Endothelial cell (in vitro differentiated cells): ENCODE measurements around the gene ZBTB20. TPM values are rescaled to one million over a fixed set of nuclear protein-coding genes. Genes with fewer than 3 reads are reported as not detected.

Experiments used
- DNase-seq: peaks from one replicate; pipeline ENCODE4 v3.0.0; 2021; ENCODE audit warnings: low spot score
- H3K27ac Mint-ChIP-seq: one replicate; pipeline ENCODE4 v1.8.0; 2021; ENCODE audit warnings: mixed read lengths, inconsistent platforms; ENCODE audit not compliant: unreplicated experiment
- H3K27me3 Mint-ChIP-seq: one replicate; pipeline ENCODE4 v1.8.0; 2021; ENCODE audit warnings: mild to moderate bottlenecking, moderate library complexity, mixed read lengths, inconsistent platforms; ENCODE audit not compliant: unreplicated experiment
- H3K36me3 Mint-ChIP-seq: one replicate; pipeline ENCODE4 v1.8.0; 2021; ENCODE audit warnings: mild to moderate bottlenecking, low read depth, mixed read lengths, inconsistent platforms; ENCODE audit not compliant: unreplicated experiment
- H3K4me1 Mint-ChIP-seq: one replicate; pipeline ENCODE4 v1.8.0; 2021; ENCODE audit warnings: mild to moderate bottlenecking, mixed read lengths, inconsistent platforms; ENCODE audit not compliant: unreplicated experiment
- H3K4me3 Mint-ChIP-seq: one replicate; pipeline ENCODE4 v1.8.0; 2021; ENCODE audit warnings: mild to moderate bottlenecking, mixed read lengths, inconsistent platforms; ENCODE audit not compliant: unreplicated experiment
- H3K9me3 Mint-ChIP-seq: one replicate; pipeline ENCODE4 v1.8.0; 2021; ENCODE audit warnings: mixed read lengths, inconsistent platforms; ENCODE audit not compliant: unreplicated experiment
- total RNA-seq: library from RNA; stranded (reverse); fragmentation: NEBNext Ultra II Directional; extraction: Animal tissue kit (Norgen Biotek cat#: 25700); gene quantifications from one replicate; pipeline ENCODE4 v1.2.1, GENCODE V29; 2021; ENCODE audit not compliant: unreplicated experiment
- TF ChIP-seq, protein P1 (sequence below): fragments of 200-600 bp; sonication (generic); IDR thresholded peaks from one replicate; pipeline ENCODE4 v1.5.0; 2021; ENCODE audit warnings: antibody characterized with exemption; ENCODE audit not compliant: unreplicated experiment

Gene ZBTB20
- total RNA-seq, 1 donor from 2014 or later: 4.2 TPM

DNA sequence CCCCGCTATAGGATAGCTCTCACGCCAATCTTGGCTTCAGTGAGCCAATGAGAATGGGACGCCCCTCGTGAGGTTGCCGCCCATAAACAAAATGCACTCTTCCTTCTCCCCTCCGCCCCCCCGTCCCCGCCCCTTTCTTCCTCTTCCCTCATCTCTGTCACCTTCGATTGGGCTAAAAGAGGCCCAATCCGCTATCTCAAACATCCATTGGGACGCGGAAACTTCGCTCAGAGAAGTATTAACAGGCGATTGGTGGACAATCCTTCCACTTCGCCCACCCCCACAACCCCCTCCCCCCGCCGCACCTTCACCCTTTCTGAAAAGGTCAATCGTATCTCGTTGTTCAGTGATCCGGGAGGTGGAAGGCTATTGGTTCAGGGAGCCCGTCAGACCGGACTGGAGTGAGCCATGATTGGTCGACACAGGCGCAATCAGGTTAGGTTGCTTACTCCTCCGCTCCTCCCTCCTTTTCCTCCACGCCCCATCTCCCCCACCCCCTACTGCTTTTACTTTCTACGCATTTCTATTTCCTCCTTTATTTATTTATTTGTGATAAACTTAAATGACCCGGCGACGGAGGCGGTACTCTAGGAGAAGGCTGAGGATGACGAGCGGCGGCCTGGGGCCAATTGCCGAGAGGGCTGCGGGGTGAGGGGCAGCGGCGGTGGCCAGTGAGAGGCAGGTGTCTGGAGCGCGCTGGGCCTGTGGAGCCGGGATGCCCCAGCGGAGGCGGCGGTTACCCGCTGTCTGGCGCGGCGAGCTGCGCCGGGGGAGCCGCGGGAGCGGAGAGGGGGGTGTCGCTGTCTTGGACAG, 447 bp upstream of the ZBTB20 start:
- H3K4me3 Mint-ChIP-seq: peak overlapping the region; percentile 95

DNA sequence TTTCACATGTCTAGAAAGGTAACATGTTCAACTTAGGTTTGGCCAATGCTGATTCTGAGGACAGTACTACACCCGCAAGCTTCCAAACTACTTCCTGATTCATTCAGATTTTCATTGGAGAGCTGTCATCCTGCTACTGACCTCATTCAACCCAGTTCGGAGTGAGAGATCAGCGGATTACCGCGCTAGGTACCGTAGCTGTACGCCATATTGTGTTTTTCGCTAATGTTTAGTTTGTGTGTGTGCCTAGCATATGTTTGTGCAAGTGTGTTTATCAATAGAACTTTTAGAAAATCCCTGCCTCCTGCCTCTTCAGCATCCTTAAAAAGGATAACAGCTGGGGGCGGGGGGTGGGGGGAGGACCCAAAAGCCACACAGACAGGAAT, 1.1 kb downstream of the ZBTB20 start:
- Mint-ChIP-seq H3K36me3 (no peaks in the 10 kb centered on the region), H3K27me3 (peaks cover 4% of the 10 kb centered on the region)

More for the DNA sequence above, 447 bp upstream of the ZBTB20 start:
- Mint-ChIP-seq H3K9me3 (no peaks in the 10 kb centered on the region), H3K27me3 (peaks cover 4% of the 10 kb centered on the region), H3K4me1 (peaks cover 7% of the 10 kb centered on the region), H3K27ac (peak overlapping the region; percentile 95), H3K36me3 (no peaks in the 10 kb centered on the region)
- TF ChIP-seq, protein P1, sequence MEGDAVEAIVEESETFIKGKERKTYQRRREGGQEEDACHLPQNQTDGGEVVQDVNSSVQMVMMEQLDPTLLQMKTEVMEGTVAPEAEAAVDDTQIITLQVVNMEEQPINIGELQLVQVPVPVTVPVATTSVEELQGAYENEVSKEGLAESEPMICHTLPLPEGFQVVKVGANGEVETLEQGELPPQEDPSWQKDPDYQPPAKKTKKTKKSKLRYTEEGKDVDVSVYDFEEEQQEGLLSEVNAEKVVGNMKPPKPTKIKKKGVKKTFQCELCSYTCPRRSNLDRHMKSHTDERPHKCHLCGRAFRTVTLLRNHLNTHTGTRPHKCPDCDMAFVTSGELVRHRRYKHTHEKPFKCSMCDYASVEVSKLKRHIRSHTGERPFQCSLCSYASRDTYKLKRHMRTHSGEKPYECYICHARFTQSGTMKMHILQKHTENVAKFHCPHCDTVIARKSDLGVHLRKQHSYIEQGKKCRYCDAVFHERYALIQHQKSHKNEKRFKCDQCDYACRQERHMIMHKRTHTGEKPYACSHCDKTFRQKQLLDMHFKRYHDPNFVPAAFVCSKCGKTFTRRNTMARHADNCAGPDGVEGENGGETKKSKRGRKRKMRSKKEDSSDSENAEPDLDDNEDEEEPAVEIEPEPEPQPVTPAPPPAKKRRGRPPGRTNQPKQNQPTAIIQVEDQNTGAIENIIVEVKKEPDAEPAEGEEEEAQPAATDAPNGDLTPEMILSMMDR: no peak
- peak; percentile 95 for DNase-seq

DNA sequence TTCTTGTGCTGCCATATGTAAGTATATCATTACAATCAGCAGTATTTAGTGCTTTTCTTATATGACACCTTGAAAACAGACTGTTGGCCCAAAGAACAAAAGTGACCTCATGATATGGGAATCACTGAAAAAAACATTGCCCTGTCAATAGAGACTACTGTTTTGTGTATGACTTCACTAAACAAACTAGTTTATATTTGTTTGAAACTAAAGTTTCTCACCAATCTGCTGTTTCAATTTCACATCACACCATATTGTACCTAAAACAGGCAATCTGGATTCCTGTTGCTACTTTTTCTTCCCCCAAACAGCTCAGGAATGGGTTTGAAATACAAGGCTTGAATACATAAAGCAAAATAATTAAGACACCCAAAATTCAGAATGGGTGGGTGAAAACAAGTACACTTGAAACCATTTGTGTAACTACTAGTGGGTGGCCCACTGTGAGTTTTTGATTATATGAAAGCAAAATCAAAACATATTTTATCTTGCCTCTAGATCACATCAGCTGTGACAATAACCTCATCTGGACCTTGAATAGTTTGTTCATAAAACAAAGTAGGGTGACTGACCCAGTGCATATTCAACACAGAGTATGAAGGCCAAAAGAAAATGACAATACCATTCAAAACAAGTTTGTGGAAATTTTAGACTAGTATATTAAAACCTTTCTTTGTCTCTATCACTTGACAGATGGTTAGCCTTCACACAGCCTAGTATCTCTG, 5.9 kb downstream of the ZBTB20 start:
- H3K36me3 Mint-ChIP-seq: no peaks in the 10 kb centered on the region
- no peak overlapping the region for H3K4me3 Mint-ChIP-seq
- no peaks in the 10 kb centered on the region for H3K9me3 Mint-ChIP-seq
- H3K27ac Mint-ChIP-seq: no peak overlapping the region
- H3K27me3 Mint-ChIP-seq: peaks cover 4% of the 10 kb centered on the region
- H3K4me1 Mint-ChIP-seq: peaks cover 3% of the 10 kb centered on the region
- no peak for DNase-seq
- TF ChIP-seq, protein P1: no peak

More for the DNA sequence above, 1.1 kb downstream of the ZBTB20 start:
- Mint-ChIP-seq H3K4me1 (peaks cover 7% of the 10 kb centered on the region), H3K27ac (peak overlapping the region; percentile 95), H3K4me3 (peak overlapping the region; percentile 97), H3K9me3 (no peaks in the 10 kb centered on the region)
- peak; percentile 25 for DNase-seq
- TF ChIP-seq, protein P1: no peak

DNA sequence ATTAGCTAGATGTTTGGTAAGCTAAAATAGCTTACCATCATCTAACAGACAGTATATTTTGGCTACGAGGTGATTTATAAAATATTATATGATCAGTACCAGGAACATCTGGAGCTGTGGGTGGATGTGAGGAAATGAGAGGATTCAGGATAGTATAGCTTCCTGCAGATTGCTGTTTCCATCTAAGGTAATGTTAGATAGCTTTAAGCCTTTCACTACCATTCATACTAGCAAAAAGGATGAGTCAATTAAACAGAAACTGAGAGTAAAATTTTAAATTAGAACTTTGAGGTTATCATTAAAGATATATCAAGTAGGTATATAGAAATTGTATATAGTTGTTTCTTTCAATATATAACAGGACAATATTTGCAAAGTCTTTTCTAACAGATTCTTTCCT, 8.0 kb downstream of the ZBTB20 start:
- Mint-ChIP-seq H3K9me3 (no peaks in the 10 kb centered on the region), H3K27me3 (no peaks in the 10 kb centered on the region), H3K4me1 (no peaks in the 10 kb centered on the region), H3K36me3 (no peaks in the 10 kb centered on the region), H3K4me3 (no peak overlapping the region), H3K27ac (no peak overlapping the region)
- TF ChIP-seq, protein P1: no peak
- DNase-seq: no peak
